Spleen (tissue), 11 donors: ENCODE results near the gene SBK3. TPM values are rescaled to one million over a fixed set of nuclear protein-coding genes. Genes with fewer than 3 reads are reported as not detected.

Experiments
- DNase-seq: peaks from one replicate; pipeline ENCODE4 v3.0.0-alpha.2; 2020
- H3K27ac ChIP-seq, 8 donors: fragments of 200-600 bp; sonication (generic) in 7 of 8; 1 replicate in 4 of 8; 2 replicates in 4 of 8; pipeline versions ENCODE4 v1.5.0 to v1.8.0; 2016 to 2021; ENCODE audit warnings: inconsistent platforms in 4 of 8, mild to moderate bottlenecking in 4 of 8, moderate library complexity in 1 of 8
- H3K27me3 ChIP-seq, 7 donors: fragments of 200-600 bp; sonication (generic) in 6 of 7; replicated peaks in 1 of 7; 1 replicate in 4 of 7; 2 replicates in 3 of 7; pipeline versions ENCODE4 v1.5.0 to v1.8.0; 2016 to 2021; ENCODE audit warnings: inconsistent platforms in 3 of 7, mild to moderate bottlenecking in 1 of 7
- H3K36me3 ChIP-seq, 6 donors: fragments of 200-600 bp; sonication (generic) in 5 of 6; 1 replicate in 4 of 6; 2 replicates in 2 of 6; pipeline versions ENCODE4 v1.5.0 to v1.8.0; 2016 to 2021; ENCODE audit warnings: inconsistent platforms in 2 of 6
- H3K4me1 ChIP-seq, 6 donors: fragments of 200-600 bp; sonication (generic) in 5 of 6; 1 replicate in 3 of 6; 2 replicates in 3 of 6; pipeline versions ENCODE4 v1.5.0 to v1.8.0; 2016 to 2021; ENCODE audit warnings: inconsistent platforms in 3 of 6
- H3K4me3 ChIP-seq, 8 donors: fragments of 200-600 bp; sonication (generic) in 7 of 8; 1 replicate in 4 of 8; 2 replicates in 4 of 8; pipeline versions ENCODE4 v1.5.0 to v1.8.0; 2016 to 2021; ENCODE audit warnings: inconsistent platforms in 4 of 8, mild to moderate bottlenecking in 4 of 8, moderate library complexity in 2 of 8
- H3K9me3 ChIP-seq, 8 donors: fragments of 200-600 bp; sonication (generic) in 7 of 8; 1 replicate in 4 of 8; 2 replicates in 4 of 8; pipeline versions ENCODE4 v1.5.0 to v1.8.0; 2016 to 2021; ENCODE audit warnings: inconsistent platforms in 4 of 8
- POLR2A ChIP-seq, 3 donors: fragments of 450-650 bp; IDR thresholded peaks; one replicate each; pipeline ENCODE4 v1.5.1; 2017; ENCODE audit warnings: antibody characterized with exemption in 3 of 3, mild to moderate bottlenecking in 1 of 3
- POLR2AphosphoS5 ChIP-seq, 3 donors: sonication (generic); formaldehyde crosslinking; IDR thresholded peaks; one replicate each; pipeline ENCODE4 v1.5.1; 2017; ENCODE audit warnings: antibody characterized with exemption in 3 of 3
- WGBS, 5 donors: extraction: QIAGEN DNeasy Blood & Tissue Kit in 3 of 5; methylation state at CpG; one replicate each; pipeline versions ENCODE4 v1.1.5 to v1.1.7; 2013 to 2018; 5-methylcytosine and 5-hydroxymethylcytosine counted together
- intact Hi-C: fragments of 100-400 bp; cut with DNase I; formaldehyde crosslinking; loops from one replicate; pipeline ENCODE4 v1.15.0; 2023; ENCODE audit warnings: low total_unique reads
- polyA plus RNA-seq, 3 donors: library from polyadenylated mRNA; stranded (reverse); fragments of 200-250 nt; gene quantifications; one replicate each; pipeline ENCODE4 v1.2.1, GENCODE V29; 2013
- total RNA-seq, 7 donors: library from RNA; depleted of rRNA in 3 of 7; stranded (reverse); fragments of >200 nt in 3 of 7; fragmentation: NEBNext Ultra II Directional in 4 of 7; extraction: Animal tissue kit (Norgen Biotek cat#: 25700) in 4 of 7; gene quantifications; one replicate each; pipeline versions ENCODE4 v1.1.0 to v1.2.1, GENCODE V29; 2016 to 2021
- TF ChIP-seq, protein P1 (sequence below), 11 experiments: fragments of 200-600 bp in 7 of 11; fragments of 450-650 bp in 4 of 11; sonication (generic) in 4 of 11; IDR thresholded peaks in 8 of 11; conservative IDR thresholded peaks in 3 of 11; 1 replicate in 7 of 11; 2 replicates in 4 of 11; pipeline versions ENCODE4 v1.4.0 to v1.8.0; 2016 to 2021; ENCODE audit warnings: antibody characterized with exemption in 11 of 11, inconsistent platforms in 4 of 11, mild to moderate bottlenecking in 1 of 11
- donor health status: healthy with polysubstance abuse.
- donor health status: DM: no; HTN: no; CAD: no; lungs with moderate emphysema.
- donor health status: DM: no; HTN: no; CAD: no.
- donor health status: Bipolar disorder and iron deficiency.
- donor health status: healthy.
- donor health status: DM: no; HTN: no; CAD: no.
- donor health status: DM: yes; HTN: yes; CAD: no.

The SBK3 gene
- total and polyA plus RNA-seq, 10 donors, result not detected

DNA sequence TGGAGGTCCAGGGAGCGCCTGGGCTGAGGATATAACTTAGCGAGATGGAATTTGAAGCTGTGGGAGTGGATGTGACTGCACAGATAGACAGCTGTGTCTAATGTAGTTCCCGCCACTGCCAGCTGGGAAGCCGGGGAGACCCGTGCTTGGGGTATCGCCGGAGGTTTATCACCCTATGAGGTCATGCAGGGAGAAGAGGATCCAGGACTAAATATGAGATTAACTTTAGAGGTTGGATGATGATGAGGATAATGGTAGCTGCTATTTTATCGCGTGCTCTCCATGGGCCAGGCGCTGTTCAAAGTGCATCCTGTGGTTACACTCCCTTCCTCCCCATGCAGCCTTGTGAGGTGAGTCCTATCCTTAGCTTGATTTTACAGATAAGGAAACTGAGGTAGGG is 37.2 kb downstream of the SBK3 start:
- TF ChIP-seq, protein P1, sequence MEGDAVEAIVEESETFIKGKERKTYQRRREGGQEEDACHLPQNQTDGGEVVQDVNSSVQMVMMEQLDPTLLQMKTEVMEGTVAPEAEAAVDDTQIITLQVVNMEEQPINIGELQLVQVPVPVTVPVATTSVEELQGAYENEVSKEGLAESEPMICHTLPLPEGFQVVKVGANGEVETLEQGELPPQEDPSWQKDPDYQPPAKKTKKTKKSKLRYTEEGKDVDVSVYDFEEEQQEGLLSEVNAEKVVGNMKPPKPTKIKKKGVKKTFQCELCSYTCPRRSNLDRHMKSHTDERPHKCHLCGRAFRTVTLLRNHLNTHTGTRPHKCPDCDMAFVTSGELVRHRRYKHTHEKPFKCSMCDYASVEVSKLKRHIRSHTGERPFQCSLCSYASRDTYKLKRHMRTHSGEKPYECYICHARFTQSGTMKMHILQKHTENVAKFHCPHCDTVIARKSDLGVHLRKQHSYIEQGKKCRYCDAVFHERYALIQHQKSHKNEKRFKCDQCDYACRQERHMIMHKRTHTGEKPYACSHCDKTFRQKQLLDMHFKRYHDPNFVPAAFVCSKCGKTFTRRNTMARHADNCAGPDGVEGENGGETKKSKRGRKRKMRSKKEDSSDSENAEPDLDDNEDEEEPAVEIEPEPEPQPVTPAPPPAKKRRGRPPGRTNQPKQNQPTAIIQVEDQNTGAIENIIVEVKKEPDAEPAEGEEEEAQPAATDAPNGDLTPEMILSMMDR (IDR thresholded peaks at IDR 0.05 in 8 of 11, conservative IDR thresholded peaks at IDR 0.05 in 3 of 11), result no peak
- TF ChIP-seq POLR2A (IDR thresholded peaks at IDR 0.05), result no peak
- TF ChIP-seq POLR2AphosphoS5 (IDR thresholded peaks at IDR 0.05), result no peak
- intact Hi-C loops, result loop anchor here (10.0 kb wide), 1 partner anchor 363 kb away; the partner anchor contains the start of gene TNNT1

DNA sequence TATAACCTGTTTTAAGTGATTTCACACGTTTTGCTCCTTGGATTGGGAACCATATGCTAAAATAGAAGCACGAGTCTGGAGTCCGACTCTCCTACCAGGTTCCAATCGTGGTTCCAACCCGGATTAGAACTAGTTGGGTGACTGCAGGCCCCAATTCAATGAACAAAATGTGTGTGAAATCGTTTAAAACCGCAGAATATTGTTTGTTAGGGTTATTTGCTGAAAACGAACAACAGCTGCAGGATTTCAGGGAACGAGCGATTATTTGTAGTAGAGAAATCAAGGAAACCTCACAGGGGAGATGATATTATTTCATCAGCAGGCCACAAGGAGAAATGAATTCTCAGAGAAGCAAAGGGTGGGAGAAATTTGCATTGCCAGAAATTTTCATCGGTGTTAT is 40.4 kb downstream of the SBK3 start:
- no peaks in the 10 kb centered on the region for H3K9me3 ChIP-seq
- H3K4me3 ChIP-seq, result no peak overlapping the region
- no peaks in the 10 kb centered on the region for H3K27me3 ChIP-seq
- WGBS, 5 donors, result 84 to 87% (median 85%) methylated on average over 11 of the region's 11 CpGs
- peaks cover 0 to 20% (median 0%) of the 10 kb centered on the region in 6 donors for H3K36me3 ChIP-seq
- intact Hi-C loops, result loop anchor here (2.0 to 10.0 kb wide), 2 partner anchors 38 to 360 kb away; partner anchors contain the start of gene TNNT1
- H3K4me1 ChIP-seq, result peaks cover 4 to 19% (median 15%) of the 10 kb centered on the region in 6 donors
- no peak overlapping the region for H3K27ac ChIP-seq
- no peak for DNase-seq
- no peak for TF ChIP-seq POLR2AphosphoS5 (IDR thresholded peaks at IDR 0.05)
- TF ChIP-seq POLR2A (IDR thresholded peaks at IDR 0.05), result no peak
- TF ChIP-seq, protein P1 (IDR thresholded peaks at IDR 0.05 in 8 of 11, conservative IDR thresholded peaks at IDR 0.05 in 3 of 11), result no peak

More for the DNA sequence above, 37.2 kb downstream of the SBK3 start:
- H3K4me1 ChIP-seq, result peaks cover 4 to 20% (median 14%) of the 10 kb centered on the region in 6 donors
- no peak overlapping the region for H3K27ac ChIP-seq
- DNase-seq, result no peak
- H3K36me3 ChIP-seq, result peaks cover 0 to 2% (median 0%) of the 10 kb centered on the region in 6 donors
- H3K9me3 ChIP-seq, result no peaks in the 10 kb centered on the region
- H3K4me3 ChIP-seq, result no peak overlapping the region
- WGBS, 5 donors, result 70 to 83% (median 76%) methylated on average over 10 of the region's 10 CpGs
- peaks cover 0 to 10% (median 0%) of the 10 kb centered on the region in 7 donors for H3K27me3 ChIP-seq

DNA sequence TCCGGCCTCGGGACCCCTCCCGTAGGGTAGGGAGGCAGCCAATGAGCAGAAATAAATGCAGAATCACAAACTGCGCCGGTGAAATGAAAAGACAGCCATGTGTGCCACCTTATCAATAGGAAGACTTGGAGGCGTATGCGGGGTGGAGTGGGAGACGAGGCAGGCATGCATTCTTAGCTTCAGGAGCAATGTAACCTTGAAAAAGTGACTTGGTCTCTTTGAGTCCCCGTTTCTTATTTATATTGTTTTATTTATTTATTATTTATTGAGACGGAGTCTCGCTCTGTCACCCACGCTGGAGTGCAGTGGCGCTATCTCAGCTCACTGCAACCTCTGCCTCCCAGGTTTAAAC is 41.1 kb downstream of the SBK3 start:
- intact Hi-C loops, result loop anchor here (2.0 to 10.0 kb wide), 2 partner anchors 37 to 359 kb away; partner anchors contain the start of gene TNNT1
- TF ChIP-seq POLR2AphosphoS5 (IDR thresholded peaks at IDR 0.05) (no peak), POLR2A (IDR thresholded peaks at IDR 0.05) (no peak)
- TF ChIP-seq, protein P1 (IDR thresholded peaks at IDR 0.05 in 8 of 11, conservative IDR thresholded peaks at IDR 0.05 in 3 of 11), result peak in 3 of 11 experiments; percentile 24 to 31 (median 25)
- 33 to 39% (median 34%) methylated on average over 13 of the region's 13 CpGs for WGBS, 5 donors
- peaks cover 4 to 17% (median 15%) of the 10 kb centered on the region in 6 donors for H3K4me1 ChIP-seq
- no peak for DNase-seq
- H3K27ac ChIP-seq, result peak overlapping the region; percentile 66 to 93 (median 86)
- no peaks in the 10 kb centered on the region for H3K9me3 ChIP-seq
- H3K36me3 ChIP-seq, result peaks cover 0 to 25% (median 0%) of the 10 kb centered on the region in 6 donors
- H3K27me3 ChIP-seq, result no peaks in the 10 kb centered on the region
- H3K4me3 ChIP-seq, result peak overlapping the region in 7 of 8 donors; percentile 40 to 72 (median 49)

DNA sequence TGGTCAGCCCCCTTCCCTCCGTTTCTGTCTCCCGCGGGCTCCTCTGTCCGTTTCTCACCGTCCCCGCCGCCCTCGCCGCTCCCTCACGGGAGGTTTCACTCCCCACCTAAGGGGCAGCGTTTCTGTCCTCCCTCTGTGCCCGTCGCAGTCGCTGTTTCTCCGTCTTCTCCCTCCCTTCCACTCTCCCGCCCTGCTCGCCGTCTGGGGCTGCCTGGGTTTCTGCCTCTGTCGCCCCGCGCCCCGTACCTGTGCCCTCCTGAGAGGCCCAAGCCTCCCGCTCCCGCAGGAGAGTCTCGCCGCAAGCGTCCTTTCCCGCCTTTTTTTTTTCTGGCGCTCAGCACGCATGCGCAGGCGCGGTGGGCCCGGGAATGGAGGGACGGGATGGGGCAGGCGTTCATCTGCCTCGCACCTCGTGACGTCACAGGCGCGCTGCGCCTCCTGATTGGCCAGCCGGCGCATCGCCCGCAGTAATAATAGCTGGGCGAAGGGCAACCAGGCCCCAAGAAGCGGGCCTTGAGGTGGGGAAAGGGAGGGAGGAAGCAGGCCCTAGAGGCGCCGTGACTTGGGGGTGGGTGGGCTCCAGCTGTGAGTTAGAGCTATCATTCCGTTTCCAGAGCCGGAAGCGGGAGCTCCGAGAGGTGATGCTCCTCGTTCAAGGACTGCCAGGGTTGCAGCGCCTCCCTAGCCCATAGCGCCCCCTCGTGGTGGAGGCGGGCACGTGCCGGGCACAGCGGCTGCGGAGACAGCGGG is 41.7 kb downstream of the SBK3 start:
- DNase-seq, result peak; percentile 97
- intact Hi-C loops, result loop anchor here (2.0 to 10.0 kb wide), 2 partner anchors 37 to 359 kb away; partner anchors contain the start of gene TNNT1
- 11 to 14% (median 14%) methylated on average over 54 to 64 of the region's 64 CpGs for WGBS, 5 donors
- Histone ChIP-seq H3K36me3 (peaks cover 0 to 25% (median 0%) of the 10 kb centered on the region in 6 donors), H3K4me1 (peaks cover 4 to 17% (median 15%) of the 10 kb centered on the region in 6 donors), H3K27me3 (no peaks in the 10 kb centered on the region), H3K4me3 (peak overlapping the region; percentile 17 to 72 (median 46)), H3K9me3 (no peaks in the 10 kb centered on the region), H3K27ac (peak overlapping the region; percentile 66 to 93 (median 86))
- TF ChIP-seq POLR2AphosphoS5 (IDR thresholded peaks at IDR 0.05) (peak; percentile 59 to 79 (median 78)), POLR2A (IDR thresholded peaks at IDR 0.05) (no peak)
- TF ChIP-seq, protein P1 (IDR thresholded peaks at IDR 0.05 in 8 of 11, conservative IDR thresholded peaks at IDR 0.05 in 3 of 11), result peak; percentile 95 to 100 (median 98)
